Activated effector memory CD4-positive, alpha-beta T cell treated with anti-CD3 and anti-CD28 coated beads, Interleukin-2, amount 50 U/mL, for 16 hours (primary cell): ENCODE measurements around the gene PCDH1.

Experiments used
- DNase-seq: peaks from one replicate; pipeline ENCODE4 v3.0.0-alpha.2; 2020

PCDH1 gene

GRCh38 chr5:141806626-141807025 is 71.6 kb downstream of the PCDH1 start:
- DNase-seq, result no peak

GRCh38 chr5:141805874-141806595 is 72.2 kb downstream of the PCDH1 start:
- no peak for DNase-seq

- no peak for DNase-seq
These were observed 73.7 kb downstream of the PCDH1 start for GRCh38 chr5:141804475-141804874.
